ENCODE results near the gene KCNK13.
"Not testable (repeated sequence)": the region's sequence is repeated elsewhere in the genome, so short reads cannot be mapped to it uniquely, and the experiment has no call there.

DNA sequence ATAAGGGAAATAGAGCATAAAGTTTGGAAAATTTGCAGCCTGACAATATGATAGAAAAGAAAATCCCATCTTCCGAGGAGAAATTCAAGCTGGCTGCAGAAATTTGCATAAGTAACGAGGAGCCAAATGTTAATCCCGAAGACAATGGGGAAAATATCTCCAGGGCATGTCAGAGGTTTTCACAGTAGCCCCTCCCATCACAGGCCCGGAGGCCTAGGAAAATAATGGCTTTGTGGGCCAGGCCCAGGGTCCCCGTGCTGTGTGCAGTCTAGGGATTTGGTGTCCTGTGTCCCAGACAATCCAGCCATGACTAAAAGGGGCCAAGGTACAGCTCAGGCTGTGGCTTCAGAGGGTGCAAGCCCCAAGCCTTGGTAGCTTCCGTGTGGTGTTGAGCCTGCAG, 27.7 kb downstream of the KCNK13 start:
- TF ChIP-seq, protein P1, sequence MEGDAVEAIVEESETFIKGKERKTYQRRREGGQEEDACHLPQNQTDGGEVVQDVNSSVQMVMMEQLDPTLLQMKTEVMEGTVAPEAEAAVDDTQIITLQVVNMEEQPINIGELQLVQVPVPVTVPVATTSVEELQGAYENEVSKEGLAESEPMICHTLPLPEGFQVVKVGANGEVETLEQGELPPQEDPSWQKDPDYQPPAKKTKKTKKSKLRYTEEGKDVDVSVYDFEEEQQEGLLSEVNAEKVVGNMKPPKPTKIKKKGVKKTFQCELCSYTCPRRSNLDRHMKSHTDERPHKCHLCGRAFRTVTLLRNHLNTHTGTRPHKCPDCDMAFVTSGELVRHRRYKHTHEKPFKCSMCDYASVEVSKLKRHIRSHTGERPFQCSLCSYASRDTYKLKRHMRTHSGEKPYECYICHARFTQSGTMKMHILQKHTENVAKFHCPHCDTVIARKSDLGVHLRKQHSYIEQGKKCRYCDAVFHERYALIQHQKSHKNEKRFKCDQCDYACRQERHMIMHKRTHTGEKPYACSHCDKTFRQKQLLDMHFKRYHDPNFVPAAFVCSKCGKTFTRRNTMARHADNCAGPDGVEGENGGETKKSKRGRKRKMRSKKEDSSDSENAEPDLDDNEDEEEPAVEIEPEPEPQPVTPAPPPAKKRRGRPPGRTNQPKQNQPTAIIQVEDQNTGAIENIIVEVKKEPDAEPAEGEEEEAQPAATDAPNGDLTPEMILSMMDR (IDR thresholded peaks at IDR 0.05; ENCODE audit: low read depth, low read length, poor library complexity, severe bottlenecking): not testable (repeated sequence)
- not testable (repeated sequence) for TF ChIP-seq EZH2phosphoT487 (IDR thresholded peaks at IDR 0.05; ENCODE audit: borderline replicate concordance, low read length)
